Ureter (tissue), 1 donor: Measurements from ENCODE around the gene PLXNA4. TPM values are rescaled to one million over a fixed set of nuclear protein-coding genes. Genes with fewer than 3 reads are reported as not detected.

ENCODE experiments used
- DNase-seq: peaks from one replicate; pipeline ENCODE4 v3.0.0-alpha.2; 2020; ENCODE audit warnings: low spot score
- total RNA-seq: library from RNA; stranded (reverse); gene quantifications from one replicate; pipeline ENCODE4 v1.2.4, GENCODE V29; 2023
- donor health status: DM: yes; HTN: yes; CAD: no.

Gene PLXNA4
- total RNA-seq, 1 donor from 2014 or later, result 7.6 TPM

DNA sequence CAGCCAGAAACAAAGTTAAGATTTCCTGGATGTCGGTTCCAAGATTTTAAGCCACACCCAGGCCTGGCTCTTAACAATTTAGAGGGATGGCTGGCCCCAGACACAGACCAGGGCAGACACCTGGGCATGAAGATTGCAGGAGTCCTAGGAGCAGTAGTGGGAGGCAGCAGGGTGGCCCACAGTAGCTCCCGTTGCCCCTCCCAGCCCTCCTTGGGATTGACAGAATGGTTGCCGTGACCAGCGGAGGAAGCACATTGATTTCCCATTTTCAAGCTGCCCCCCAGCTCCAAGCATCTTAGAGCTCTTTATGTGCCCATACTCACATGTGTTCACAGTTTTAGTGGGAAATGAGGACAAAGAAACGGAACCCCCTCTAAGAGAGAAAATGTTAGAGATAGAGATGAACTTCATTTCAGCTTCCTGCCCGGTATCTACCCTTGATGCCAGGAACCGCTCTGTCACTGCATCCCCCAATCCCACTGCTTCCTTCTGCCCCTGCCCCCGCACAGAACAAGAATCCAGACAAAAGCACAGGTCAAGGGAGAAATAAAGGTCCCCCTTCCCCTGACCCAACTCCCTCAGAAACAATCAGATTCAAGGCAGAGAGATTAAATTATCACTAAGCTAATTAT lies 101.1 kb downstream of the PLXNA4 start:
- no peak for DNase-seq

- peak; percentile 55 for DNase-seq
Observed at GRCh38 chr7:132472463-132473120, 103.7 kb downstream of the PLXNA4 start.

DNA sequence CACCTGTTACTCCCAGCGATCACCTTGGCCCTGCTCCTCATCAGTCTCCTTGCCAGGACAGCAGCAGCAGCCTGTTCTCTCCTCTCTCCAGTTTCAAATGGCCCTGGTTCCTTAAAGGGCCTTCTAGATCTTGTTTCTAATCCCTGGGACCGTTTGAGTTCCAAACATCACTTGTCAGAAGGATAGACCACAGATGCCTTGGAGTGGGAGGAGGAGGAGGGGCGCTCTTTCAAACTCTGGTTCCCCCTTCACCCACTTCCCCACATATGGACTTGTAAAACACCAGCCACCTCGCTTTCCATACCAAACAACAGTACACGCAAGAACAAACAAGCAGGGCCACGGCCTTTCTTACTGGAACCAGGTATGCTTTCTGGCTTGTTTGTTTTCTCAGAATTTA lies 104.8 kb downstream of the PLXNA4 start:
- no peak for DNase-seq

- no peak for DNase-seq
Observed at GRCh38 chr7:132469681-132470080, 106.6 kb downstream of the PLXNA4 start.

GRCh38 chr7:132469264-132469663 lies 107.0 kb downstream of the PLXNA4 start:
- DNase-seq, result no peak

- DNase-seq, result no peak
Observed at GRCh38 chr7:132466367-132466766, 109.9 kb downstream of the PLXNA4 start.

DNA sequence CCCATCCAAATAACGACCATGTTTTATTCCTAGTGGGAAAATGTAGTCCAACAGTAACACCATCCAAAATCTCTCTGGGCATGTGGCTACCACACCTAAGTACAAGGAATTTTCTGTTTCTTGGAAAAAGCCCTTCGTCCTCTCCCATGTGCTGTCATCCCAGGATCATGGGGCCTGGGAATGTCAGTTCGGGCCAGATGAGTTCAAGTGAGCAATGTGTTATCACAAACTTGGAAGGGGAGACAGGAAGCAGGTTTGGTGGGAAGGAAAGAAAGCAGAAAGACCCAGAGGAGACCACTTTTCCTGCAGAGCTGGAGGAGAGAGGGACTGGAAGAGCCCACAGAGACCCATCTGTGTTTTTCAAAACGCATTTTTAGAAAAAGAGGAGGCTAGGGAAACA lies 110.8 kb downstream of the PLXNA4 start:
- DNase-seq, result no peak

GRCh38 chr7:132464740-132465139 lies 111.5 kb downstream of the PLXNA4 start:
- no peak for DNase-seq

DNA sequence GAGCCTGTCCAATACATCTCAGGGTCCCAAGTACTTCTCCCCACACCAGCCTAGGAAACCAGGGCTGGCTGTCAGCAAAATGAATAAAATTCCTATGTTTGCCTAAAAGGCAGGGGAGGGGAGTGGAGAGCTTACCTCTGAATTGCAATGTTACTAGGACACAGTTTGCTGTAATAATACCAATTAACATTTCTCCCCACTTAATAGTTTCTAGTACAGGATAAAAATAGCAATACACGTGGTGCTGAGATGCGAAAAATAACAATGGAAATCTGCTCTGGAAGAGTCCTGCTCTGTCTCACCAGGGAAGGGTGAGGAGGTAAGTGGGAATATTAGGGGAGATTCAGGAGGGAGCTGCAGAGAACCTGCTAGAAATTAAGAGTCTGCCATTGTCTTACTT lies 112.3 kb downstream of the PLXNA4 start:
- DNase-seq, result no peak

- no peak for DNase-seq
Observed at GRCh38 chr7:132462478-132462877, 113.8 kb downstream of the PLXNA4 start.

- no peak for DNase-seq
Observed at GRCh38 chr7:132461032-132461592, 115.2 kb downstream of the PLXNA4 start.

- DNase-seq, result no peak
Observed at GRCh38 chr7:132458729-132459128, 117.5 kb downstream of the PLXNA4 start.

GRCh38 chr7:132457658-132458057 lies 118.6 kb downstream of the PLXNA4 start:
- no peak for DNase-seq

DNA sequence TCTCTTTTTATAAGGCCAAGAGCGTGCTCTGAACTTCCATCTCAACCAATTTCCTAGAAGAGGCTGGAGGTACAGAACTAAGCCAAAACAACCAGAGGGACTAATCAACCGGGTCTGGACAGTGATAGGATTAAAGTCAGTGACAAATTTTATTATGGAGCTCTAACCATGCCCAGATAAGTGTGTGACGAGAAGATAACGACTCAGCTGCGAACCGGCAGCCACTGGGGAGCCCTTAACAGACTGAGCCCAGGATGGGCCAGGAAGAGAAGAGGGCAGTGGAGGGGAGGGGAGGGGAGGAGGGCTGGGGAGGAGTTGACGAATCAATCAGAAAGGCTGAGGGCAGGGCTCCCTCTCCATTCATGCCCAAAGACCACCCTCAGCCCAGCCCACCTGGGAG lies 119.9 kb downstream of the PLXNA4 start:
- DNase-seq, result no peak

GRCh38 chr7:132455378-132455777 lies 120.9 kb downstream of the PLXNA4 start:
- no peak for DNase-seq

- no peak for DNase-seq
Observed at GRCh38 chr7:132453826-132454225, 122.4 kb downstream of the PLXNA4 start.

DNA sequence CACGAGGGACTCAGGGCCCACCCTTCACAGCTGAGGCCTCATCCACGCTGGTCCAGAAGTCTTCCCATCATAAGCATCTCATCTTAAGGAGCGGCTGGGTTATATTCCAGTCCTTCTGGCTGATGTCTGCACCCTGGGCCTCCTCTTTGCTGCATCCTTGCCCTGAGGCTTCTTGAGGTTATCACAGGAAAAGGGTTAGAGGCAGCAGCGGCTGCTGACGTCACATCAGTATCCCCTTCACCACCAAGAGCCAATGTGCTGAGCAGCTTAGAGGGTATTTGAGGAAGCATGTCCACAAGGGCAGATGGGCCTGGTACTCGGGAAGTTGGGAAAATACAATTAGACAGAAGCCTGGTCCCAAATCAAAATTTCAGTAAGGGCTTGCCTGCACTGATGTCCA lies 125.1 kb downstream of the PLXNA4 start:
- no peak for DNase-seq

- no peak for DNase-seq
Observed at GRCh38 chr7:132450696-132451095, 125.6 kb downstream of the PLXNA4 start.

GRCh38 chr7:132450188-132450587 lies 126.1 kb downstream of the PLXNA4 start:
- DNase-seq, result no peak

- DNase-seq, result no peak
Observed at GRCh38 chr7:132446666-132447278, 129.5 kb downstream of the PLXNA4 start.

DNA sequence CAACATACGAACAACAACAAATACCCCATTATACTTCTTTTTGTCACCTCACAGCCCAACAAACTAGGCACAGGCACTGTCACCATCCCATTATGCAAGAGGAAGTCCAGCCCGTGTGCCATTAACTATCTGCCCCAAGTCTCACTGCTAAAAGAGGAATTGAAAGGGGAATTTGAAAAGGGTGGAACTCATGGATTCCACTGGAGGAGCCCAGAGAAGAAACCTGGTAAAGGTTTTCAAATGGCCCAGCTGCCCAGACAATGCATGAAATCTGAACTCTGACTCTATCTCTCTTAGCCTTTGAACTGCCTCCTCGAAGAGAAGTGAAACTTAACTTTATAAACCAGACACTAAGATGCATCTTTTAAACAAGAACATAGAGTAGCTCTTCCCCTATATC lies 130.0 kb downstream of the PLXNA4 start:
- DNase-seq, result no peak

DNA sequence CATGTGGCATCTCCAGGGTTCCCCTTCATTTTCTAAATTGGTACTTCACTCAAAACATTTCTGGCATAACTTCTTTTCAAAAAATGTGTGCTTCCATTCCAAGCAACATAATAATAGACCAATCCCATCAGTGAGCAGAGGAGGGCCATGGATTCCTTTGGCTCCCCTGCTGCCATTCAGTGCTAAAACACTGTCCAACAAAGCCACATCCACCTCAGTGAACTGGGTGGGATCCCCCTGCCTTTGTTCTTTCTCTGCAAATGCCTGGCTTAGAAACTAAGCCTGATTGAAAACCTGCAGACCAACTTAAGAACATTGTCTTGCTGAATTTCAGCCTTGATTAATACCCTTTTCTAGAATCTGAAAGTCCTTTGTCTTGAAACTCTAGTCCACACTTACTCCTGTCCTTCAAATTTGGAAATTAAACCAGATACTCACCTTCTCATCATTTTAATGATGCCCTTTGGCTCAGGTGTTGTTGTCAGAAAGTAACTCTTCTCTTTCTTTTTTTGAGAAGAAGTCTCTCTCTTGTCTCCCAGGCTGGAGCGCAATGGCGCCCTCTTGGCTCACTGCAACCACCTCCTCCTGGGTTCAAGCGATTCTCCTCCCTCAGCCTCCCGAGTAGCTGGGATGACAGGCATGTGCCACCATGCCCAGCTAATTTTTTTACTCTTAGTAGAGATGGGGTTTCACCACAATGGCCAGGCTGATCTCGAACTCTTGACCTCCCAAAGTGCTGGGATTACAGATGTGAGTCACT lies 132.3 kb downstream of the PLXNA4 start:
- DNase-seq, result no peak
